ENCODE measurements around the gene TSPEAR.

DNA sequence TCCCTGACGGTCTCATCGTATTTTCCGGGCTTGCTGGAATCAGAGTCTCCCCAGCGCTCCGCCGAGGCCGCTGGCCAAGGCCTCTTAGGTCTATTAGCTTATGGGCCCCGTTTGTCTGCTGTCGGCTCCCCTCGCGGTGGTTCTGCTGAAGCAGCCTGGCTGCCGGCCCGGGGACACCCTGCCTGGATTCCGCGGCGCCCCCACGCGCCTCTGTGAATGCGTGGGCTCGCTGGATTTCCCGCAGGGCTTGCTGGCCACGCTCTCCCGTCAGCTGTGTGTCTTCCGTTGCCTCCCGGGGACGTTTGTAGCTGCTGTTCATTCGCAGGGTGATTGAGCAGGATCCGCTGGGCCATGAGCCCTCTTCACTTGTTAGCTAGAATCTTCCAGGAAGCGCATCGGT is 247.6 kb downstream of the TSPEAR start:
- TF ChIP-seq FOXP1 (CRISPR knock-in tag; IDR thresholded peaks at IDR 0.05; ENCODE audit: borderline replicate concordance), result no peak
- no peak for TF ChIP-seq MAX (CRISPR knock-in tag; IDR thresholded peaks at IDR 0.05)
- TF ChIP-seq CTCF (IDR thresholded peaks at IDR 0.05), result no peak
- no peak for TF ChIP-seq ZNF263 (CRISPR knock-in tag; IDR thresholded peaks at IDR 0.05; ENCODE audit: low read depth)
